CD4-positive, alpha-beta T cell treated with Interferon alpha-2 for 1 hour (primary cell): ENCODE data around the gene TMEM101.
"Not testable (repeated sequence)": the region's sequence is repeated elsewhere in the genome, so short reads cannot be mapped to it uniquely, and the experiment has no call there.

Experiments
- DNase-seq, 2 donors: peaks; one replicate each; pipeline ENCODE4 v3.0.0-alpha.2; 2020 to 2022

TMEM101 gene

DNA sequence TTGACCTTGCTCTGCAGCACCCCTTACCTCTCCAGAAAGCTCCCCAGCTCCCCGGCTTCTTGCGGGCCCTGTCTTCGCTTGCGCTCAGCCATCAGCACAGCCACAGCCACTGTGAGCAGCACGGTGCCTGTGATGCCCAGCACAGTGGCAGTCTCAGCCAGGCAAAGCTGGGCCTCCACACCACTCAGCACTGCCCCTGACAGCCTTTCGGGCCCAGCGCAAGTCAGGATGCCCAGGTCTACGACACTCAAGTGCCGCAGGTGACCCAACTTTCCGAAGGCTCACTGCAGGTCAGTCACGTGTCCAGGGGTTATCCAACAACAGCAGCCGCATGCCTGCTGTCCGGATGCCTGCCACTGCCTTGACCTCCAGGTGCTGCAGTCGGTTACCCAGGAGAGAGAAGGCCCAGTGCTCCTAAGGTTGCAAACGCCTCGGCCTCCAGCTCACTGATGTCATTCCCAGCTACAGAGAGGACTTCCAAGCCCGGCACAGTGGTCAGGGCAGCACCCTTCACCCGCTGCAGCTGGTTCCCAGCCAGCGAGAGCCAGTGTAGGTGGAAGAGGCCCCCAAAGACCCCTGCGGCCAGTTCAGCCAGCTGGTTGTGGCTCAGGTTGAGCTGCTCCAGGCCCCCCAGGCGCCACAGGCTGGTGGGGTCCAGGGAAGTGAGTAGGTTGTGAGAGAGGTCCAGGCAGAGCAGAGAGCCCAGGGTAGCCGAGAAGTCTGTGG lies 8.9 kb upstream of the TMEM101 start:
- no peak for DNase-seq

DNA sequence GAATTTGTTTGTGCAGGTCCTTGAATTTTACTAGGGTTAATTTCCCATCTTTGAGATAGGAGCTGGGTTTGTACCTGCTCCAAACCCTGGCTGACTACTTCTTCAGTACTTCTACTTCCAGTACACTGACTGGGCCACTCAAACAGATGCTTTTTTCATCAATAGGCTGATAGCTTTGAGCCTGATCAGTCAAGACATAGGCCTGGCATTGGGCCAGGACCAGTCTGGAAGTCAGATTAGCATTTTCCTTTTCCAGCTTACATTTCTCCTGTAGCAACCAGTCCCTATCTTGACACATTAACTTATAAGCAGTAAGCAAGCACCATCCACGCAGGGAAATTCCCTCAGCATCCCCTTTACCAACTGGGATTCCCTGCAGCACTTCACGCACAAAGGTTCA lies 7.5 kb upstream of the TMEM101 start:
- DNase-seq: no peak

DNA sequence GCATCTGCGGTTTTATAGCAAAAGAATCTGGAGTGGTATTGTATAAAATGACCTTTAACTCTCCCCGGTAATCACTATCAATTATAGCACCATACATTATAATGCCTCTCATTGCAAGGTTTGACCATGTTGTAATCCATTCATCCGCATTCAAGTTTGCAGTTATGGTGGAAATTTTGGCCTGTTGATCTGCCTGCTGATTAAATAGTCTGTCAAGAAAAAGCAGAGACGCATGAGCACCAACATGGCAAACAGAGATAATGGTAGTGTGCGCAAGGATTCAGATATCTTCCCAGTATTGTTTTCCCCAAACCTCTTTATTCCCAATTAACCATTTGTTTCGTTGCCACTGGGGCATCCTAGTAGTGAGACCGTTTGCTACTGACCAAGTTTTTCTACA lies 6.5 kb upstream of the TMEM101 start:
- DNase-seq: not testable (repeated sequence)

DNA sequence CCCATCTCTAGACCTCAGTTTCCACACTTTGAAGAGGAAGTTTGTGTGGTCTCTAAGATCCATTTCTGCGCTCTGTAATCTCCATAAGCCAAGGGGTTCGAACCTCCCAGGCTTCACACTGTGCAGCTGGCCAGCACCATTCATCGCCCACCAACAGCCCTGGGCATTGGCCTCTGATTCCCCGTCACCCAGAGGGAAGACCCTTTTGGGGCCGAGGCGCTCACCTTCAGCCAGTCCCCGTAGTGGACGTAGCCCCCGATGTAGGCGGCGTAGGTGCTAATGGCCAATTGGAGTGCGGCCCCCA lies 678 bp downstream of the TMEM101 start:
- no peak for DNase-seq

DNA sequence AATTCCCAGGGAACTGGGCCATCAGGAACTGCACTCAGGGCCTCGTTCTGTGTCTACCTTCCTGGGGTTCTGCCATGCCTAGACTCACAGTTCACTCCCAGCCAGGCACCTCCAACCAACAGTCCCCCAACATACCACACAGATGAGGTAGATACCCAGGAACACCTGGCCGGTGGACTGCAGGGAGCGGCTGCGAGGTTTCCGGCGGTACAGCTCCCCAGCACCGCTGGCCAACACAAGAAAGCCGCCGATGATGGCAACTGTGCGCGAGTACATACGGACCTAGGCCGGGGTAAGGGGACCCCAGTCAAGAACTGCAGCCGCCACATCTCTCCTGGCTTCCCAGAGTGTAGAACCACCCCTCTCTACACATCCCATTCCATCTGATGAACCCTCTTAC lies 1.9 kb downstream of the TMEM101 start:
- no peak for DNase-seq

DNA sequence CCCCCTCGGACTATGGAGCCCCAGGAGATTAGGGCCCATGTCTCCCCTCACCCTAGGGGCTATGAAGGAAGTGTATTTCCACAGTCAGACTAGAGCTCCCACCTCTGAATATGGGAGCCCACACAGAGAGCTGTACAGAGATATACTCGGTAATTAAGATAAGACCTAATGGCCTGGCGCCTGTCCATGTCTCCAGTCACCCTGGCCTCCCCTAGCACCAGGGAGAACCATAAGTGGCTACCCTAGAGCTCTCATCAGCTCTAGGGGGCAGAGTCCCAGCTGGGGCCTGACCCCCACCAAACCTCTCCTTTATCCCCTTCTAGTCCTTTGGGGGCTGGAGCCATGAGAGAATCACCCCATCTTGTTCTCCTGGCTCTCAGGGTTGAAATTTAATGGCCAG lies 2.4 kb downstream of the TMEM101 start:
- DNase-seq: no peak

DNA sequence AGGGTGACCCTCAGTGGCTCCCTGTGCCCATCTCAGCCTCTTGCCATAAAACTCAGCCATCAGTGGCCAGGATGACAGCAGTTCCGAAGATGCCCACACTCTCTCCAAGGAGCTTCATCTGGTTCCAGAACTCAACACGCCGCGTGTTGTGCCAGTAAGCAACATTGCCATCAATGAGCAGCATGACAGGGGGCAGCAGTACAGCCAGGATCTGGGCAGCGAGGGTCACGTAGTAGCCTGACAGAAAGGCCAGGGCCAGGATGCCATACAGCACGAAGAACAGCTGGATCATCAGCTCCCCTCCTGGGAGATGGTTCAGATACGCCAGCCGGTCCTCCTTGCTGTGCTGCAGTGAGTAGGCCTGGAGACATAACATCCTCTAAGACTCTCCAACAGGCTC lies 2.9 kb downstream of the TMEM101 start:
- DNase-seq: no peak

DNA sequence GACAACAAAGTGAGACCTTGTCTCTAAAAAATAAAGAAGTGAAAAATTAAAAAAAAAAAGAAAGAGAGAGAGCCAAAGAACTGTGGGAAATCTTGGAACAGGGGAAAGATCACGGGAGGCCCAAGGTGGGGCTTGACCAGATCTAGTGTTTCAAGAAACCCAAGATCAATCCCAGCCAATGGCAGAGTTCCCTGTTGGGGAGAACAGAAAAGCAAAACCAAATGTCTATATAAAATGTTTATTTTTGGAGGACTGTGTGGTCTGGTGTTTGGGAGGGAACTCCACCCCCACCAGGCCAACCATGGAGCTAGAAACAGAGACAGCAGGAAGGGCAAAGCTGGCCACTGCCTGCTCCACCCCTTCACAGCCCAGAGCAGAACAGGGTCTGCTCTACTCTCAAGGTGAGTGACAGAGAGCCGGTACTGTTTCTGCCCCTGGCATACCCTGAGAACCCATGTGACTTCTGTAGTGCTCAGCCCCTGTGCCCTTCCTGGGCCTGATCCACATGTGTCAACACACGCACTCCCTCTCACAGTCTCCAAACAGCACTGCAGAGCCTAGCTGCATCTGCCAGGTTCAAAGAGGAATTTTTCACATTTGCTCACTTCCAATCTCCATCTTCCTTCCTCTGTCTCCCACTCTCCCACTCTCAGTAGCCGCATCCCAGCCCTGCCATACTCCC lies 3.7 kb downstream of the TMEM101 start:
- no peak for DNase-seq

DNA sequence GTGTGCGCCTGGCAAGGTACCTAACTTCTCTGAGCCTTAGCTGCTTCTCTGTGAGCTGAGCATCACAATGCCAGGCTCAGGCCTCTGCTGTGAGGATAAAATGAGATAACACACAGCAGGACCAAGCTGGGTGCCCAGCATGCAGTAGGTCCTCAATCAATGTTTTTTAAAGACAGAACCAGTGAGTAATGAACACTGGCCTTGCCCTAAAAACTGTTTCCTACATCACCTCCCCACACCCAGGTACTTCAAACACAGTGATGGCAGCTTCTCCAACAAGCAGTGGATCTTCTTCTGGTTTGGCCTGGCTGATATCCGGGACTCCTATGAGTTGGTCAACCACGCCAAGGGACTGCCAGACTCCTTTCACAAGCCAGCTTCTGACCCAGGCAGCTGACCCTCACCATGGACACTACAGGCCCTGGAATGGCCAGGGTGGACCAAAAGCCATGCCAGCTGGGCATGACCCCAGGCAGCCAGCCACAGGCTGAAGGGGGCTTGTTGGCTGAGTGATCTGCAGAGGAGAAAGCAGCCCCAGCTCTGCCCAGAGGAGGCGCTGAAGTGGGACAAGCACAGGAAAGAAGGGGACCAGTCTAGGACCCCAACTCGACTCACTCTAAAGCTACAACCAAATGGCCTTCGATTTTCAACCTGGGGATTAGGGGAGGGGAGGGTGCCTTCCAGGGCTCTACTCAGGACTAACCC lies 6.4 kb downstream of the TMEM101 start:
- no peak for DNase-seq

DNA sequence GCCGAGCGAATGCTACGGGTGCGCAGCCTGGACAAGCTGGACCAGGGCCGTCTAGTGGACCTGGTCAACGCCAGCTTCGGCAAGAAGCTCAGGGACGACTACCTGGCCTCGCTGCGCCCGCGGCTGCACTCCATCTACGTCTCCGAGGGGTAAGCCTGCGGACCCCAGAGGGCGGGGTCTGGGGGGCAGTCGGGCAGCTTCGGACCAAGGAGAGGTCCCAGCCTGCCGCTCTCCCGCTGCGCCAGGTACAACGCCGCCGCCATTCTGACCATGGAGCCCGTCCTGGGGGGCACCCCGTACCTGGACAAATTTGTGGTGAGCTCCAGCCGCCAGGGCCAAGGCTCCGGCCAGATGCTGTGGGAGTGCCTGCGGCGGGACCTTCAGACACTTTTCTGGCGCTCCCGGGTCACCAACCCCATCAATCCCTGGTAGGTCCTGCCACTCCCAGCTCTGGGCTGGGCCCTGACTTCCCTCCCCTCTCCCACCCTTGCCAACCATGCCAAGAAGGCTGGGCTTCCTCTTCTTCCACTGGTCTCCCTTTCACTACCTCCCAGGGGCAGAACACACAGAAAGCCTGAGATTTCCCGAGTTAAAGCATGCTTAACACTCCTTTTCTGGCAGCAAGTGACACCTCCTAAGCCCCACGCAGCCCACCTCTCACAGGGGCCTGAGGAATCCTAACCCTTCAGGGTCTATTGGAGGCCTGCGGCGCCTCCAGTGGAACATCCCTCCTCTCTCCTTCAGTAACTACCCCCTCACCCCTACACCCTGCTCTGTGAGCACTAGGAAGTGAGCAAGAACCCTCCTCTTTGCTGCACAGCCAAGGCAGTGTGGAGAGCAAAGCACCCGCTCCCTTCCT lies 7.2 kb downstream of the TMEM101 start:
- DNase-seq: no peak

DNA sequence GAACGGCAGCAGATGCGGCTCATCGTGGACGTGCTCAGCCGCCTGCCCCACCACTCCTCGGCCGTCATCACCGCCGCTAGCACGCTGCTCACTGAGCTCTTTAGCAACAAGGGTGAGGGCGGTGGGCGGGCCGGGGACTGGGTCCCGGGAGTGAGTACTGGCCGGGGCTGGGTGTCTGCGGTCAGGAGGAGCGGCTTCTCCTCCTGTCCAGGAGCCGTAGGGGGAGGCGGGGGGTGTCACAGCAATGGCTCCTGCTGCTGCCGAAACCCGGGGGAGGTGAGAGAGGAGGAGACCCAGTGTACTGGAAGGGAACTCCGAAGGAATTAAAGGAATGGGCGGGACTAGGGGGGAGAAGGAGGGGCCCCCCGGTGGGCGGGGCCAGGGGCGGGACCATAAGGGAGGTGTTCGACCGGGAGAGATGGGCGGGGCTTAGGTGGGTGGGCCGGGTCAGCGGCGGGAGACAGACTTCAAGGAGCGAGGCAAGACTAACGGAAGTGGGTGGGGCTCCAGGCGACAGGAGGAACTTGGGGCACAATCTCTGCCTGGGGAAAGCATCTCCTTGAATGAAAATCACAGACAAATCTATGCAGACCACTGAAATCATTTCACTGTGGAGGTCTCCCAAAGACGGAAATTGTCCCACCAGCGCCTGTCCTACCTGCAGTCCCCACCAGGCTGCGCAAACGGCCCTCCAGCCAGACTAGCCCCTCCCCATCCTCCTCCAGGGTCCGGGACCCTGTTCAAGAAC lies 8.0 kb downstream of the TMEM101 start:
- peak; percentile 98 to 99 for DNase-seq

DNA sequence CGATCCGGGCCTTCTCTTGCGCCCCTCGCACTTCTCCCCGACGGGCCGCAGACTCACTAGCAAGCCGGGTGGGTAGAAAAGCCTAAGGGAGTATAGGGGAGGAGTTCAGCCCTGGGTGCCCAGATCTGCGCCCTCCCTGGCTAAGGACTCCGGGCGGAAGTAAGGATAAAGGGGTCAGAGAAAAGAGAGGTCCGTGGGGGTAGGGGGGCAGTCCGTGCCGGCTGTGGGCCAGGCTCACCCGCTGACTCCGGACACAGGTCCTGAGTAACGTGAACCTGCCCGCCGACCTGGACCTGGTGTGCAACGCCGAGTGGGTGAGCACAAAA lies 8.5 kb downstream of the TMEM101 start:
- DNase-seq: no peak

DNA sequence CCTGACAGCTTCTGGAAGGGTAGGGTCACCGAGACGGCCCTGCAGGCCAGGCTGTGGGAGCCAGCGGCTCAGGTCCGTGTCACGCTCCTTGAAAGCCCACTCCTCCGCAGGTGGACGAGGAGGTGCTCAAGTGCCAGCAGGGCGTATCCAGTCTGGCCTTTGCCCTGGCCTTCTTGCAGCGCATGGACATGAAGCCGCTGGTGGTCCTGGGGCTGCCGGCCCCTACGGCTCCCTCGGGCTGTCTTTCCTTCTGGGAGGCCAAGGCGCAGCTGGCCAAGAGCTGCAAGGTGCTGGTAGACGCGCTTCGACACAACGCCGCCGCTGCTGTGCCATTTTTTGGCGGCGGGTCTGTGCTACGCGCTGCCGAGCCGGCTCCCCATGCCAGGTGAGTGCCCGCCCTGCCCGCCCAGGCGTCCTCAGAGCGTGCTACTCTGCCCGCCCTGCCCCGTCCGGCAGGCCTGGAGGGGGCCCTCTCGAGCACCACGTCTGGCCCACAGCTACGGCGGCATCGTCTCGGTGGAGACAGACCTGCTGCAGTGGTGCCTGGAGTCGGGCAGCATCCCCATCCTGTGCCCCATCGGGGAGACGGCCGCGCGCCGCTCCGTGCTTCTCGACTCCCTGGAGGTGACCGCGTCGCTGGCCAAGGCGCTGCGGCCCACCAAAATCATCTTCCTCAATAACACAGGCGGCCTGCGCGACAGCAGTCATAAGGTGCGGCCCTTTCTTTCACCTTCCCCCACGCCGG lies 9.1 kb downstream of the TMEM101 start:
- DNase-seq: peak; percentile 41 to 55

DNA sequence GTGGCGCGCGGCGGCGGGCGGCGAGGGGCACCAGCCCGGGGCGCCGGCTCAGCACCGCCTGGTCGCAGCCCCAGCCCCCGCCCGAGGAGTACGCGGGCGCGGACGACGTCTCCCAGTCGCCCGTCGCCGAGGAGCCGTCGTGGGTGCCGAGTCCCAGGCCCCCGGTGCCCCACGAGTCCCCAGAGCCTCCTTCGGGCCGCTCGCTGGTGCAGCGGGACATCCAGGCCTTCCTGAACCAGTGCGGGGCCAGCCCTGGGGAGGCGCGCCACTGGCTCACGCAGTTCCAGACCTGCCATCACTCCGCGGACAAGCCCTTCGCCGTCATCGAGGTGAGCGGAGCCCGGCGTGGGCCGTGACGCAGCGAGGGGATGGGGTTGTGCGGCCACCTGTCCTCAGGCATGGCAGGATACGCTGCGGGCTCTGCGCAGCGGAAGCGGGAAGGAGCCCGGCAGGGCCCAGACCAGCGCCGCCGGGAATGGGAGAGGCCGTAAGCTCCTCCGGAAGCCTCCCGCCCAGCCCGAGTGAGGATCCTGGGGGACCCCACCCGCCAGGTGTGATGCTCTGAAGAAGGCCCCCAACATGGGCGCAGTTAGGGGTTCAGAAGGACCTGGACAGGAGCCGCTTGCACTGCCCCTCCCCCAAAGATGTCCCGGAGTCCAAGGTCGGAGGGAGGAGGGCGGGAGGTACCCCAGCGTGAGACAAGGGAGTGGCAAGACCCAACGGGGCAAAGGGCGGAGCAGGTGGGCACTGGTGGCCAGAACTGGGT lies 9.8 kb downstream of the TMEM101 start:
- DNase-seq: peak in 1 of 2 donors; percentile 37

DNA sequence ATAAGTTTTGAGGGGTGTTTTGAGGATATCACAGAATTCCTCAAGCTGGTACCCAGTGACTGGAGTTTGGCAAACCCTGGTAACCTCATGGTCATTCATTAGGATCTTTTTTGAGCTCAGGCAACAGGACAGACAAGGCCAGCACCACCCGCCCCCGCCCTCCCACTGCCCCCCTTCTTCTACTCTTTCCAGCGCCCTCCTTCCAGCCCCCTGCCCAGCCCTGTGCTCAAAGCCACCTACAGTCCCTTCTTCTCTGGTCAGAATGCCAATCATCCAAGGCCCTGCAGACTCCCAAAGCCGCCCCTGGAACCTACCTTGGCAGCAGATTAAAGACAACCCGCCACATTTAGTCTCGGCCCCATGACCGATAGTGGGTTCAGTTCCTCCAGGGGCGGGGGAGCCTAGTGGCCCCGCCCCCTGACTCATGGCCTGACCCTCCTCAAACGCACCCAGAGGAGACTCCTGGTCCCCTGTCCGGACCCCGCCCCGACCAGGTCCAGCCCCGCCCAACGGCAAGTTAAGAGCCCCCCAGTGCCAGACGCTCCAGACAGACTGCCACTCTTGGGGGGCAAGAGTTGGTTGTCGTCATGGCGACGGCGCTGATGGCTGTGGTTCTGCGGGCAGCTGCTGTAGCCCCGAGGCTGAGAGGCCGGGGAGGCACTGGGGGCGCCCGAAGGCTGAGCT lies 10.5 kb downstream of the TMEM101 start, which contains the start of gene NAGS:
Gene NAGS, plus strand, starts transcription at position 546 of the 684 bp plus-strand sequence. Its CDS starts 42 bp downstream, at position 588.
- peak in 1 of 2 donors; percentile 25 for DNase-seq

DNA sequence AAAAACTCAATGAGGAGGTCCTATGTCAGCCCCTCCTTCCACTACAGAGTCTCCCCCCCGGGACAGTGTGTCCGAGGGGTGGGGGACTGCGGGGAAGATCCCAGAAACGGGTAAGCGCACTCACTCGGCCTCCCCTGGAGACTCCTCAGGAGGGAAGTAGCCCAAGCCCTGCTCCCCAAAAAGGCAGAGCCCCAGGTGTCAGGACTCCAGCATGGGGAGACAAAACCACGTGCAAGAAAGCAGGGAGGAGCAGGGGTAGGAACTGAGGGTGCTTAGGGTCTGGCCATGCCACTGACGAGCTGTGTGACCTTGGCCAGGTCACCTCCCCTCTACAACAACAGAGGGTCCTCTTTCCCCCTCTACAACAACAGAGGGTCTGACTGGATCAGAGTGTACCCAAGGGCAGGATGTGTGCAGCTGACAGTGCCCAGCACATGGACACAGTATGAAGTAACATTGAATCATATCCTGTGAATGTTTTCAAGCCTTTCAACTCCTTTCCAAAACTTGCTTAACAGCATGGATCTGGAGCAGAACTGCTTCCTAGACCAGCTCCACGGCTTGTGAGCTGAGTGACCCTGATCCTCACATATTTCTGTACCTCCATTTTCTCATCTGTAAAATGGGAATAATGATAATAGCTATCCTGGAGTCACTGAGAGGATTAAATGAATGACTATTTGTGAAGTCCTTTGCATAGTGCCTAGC lies 12.5 kb downstream of the TMEM101 start:
- DNase-seq: no peak

DNA sequence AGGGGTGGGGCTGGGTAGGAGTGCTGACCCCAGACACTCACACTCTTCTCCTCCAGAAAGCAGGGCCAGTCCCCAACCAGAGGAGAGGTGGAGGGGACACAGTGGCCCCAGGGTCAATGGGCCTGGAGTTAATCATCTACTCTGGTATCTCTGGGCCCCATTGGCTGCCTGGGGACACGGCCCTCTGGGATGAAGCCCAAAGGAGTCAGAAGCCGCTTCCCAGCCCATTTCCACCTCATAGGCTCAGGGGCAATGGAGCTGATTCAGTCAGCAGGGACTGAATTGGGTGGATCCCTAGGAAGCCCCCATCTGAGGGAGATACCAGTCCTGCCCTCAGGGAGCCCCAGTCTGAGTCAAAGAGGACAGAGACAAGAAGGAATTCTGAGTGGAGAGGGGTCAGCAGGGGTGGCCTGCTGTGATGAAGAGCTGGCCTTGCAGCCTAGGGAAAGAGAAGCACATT lies 13.3 kb downstream of the TMEM101 start:
- no peak for DNase-seq

DNA sequence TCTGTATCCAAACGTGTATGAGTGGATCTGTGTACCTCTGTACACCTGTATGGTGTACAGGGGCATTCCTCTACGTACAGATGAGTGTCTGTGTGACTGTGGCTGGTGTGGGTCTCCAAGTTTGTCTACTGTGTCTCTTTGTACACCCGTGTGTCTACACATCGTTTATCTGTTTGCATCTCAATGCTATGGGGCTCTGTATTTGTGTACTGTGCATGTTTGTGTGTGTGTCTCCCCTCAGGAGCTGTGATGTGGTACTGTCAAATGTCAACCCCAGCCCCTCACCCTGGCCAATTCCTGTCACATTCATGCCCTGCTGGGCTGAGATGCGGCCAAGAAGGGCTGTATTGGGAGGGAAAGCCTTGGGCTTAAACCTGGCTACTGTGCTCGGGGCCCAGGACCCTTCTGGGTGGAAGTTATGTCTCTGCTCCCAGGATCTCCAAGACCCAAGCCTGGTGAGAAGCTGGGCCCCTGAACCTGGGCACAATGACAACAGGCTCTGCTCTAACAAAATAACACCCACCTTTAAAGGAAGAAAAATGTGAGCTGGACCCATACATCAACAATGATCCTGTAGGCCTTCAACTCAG lies 13.8 kb downstream of the TMEM101 start:
- no peak for DNase-seq
